Gastrocnemius medialis (tissue), 4 donors: Measurements from ENCODE around the gene PKLR.

Experiments
- POLR2A ChIP-seq, 2 donors: fragments of 450-650 bp; IDR thresholded peaks; one replicate each; pipeline ENCODE4 v1.6.1; 2017; ENCODE audit warnings: antibody characterized with exemption in 2 of 2, mild to moderate bottlenecking in 2 of 2, moderate library complexity in 2 of 2
- TF ChIP-seq, protein P1 (sequence below), 5 experiments: fragments of 450-650 bp in 3 of 5; fragments of 200-600 bp in 2 of 5; sonication (generic) in 2 of 5; IDR thresholded peaks in 4 of 5; conservative IDR thresholded peaks in 1 of 5; 1 replicate in 4 of 5; 2 replicates in 1 of 5; pipeline ENCODE4 v1.5.1; 2016 to 2019; ENCODE audit warnings: antibody characterized with exemption in 5 of 5, mild to moderate bottlenecking in 3 of 5, moderate library complexity in 3 of 5

DNA sequence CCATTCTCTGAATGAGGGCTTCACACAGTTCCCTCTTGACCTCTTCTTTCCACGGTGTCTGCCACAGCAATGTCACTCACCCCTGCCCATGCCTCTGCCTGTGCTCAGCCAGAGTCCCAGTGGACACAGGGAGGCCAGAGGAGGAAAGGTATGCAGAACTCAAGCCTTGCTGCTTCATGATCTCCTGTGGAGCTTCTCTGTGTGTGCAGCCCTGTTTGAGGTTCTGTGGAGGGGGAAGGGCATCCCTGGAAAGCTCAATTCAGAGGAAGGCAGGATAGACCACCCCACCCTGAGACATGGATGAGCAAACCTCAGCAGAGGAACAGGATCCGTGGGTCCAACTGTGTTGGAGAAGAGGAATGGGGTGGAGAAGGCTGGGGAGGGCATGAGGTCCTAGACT, 22.0 kb downstream of the PKLR start:
- TF ChIP-seq, protein P1, sequence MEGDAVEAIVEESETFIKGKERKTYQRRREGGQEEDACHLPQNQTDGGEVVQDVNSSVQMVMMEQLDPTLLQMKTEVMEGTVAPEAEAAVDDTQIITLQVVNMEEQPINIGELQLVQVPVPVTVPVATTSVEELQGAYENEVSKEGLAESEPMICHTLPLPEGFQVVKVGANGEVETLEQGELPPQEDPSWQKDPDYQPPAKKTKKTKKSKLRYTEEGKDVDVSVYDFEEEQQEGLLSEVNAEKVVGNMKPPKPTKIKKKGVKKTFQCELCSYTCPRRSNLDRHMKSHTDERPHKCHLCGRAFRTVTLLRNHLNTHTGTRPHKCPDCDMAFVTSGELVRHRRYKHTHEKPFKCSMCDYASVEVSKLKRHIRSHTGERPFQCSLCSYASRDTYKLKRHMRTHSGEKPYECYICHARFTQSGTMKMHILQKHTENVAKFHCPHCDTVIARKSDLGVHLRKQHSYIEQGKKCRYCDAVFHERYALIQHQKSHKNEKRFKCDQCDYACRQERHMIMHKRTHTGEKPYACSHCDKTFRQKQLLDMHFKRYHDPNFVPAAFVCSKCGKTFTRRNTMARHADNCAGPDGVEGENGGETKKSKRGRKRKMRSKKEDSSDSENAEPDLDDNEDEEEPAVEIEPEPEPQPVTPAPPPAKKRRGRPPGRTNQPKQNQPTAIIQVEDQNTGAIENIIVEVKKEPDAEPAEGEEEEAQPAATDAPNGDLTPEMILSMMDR (IDR thresholded peaks at IDR 0.05 in 4 of 5, conservative IDR thresholded peaks at IDR 0.05 in 1 of 5): no peak
- TF ChIP-seq POLR2A (IDR thresholded peaks at IDR 0.05): no peak
